Measurements from ENCODE around the gene TDRD10.

- TF ChIP-seq CTCF (IDR thresholded peaks at IDR 0.05; ENCODE audit: low read length) (no peak), EZH2 (optimal IDR thresholded peaks at IDR 0.05; ENCODE audit: low read depth, low read length) (no peak)
These were observed 48.6 kb downstream of the TDRD10 start for GRCh38 chr1:154550657-154551056.

Data from MM.1S (cell line).